ENCODE data around the gene SLC22A1.

DNA sequence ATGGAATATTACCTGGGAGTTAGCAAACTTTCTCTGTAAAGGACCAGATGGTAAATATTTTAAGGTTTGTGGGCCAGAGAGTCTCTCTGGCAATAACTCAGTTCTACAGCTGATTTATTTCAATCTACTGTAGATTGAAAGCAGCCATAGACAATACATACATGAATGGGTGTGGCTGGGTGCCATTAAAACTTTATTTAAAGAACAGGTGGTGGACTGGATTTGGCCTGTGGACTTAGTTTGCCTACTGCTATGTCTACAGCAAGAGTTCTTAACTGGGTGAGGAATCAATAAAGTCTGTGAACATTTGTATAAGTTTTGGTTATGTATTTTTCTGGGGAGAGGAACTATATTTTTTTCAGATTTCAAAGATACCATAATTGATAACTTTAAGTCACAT, 81.9 kb downstream of the SLC22A1 start:
- TF ChIP-seq, protein P1, sequence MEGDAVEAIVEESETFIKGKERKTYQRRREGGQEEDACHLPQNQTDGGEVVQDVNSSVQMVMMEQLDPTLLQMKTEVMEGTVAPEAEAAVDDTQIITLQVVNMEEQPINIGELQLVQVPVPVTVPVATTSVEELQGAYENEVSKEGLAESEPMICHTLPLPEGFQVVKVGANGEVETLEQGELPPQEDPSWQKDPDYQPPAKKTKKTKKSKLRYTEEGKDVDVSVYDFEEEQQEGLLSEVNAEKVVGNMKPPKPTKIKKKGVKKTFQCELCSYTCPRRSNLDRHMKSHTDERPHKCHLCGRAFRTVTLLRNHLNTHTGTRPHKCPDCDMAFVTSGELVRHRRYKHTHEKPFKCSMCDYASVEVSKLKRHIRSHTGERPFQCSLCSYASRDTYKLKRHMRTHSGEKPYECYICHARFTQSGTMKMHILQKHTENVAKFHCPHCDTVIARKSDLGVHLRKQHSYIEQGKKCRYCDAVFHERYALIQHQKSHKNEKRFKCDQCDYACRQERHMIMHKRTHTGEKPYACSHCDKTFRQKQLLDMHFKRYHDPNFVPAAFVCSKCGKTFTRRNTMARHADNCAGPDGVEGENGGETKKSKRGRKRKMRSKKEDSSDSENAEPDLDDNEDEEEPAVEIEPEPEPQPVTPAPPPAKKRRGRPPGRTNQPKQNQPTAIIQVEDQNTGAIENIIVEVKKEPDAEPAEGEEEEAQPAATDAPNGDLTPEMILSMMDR (IDR thresholded peaks at IDR 0.05), result no peak
- TF ChIP-seq, protein P2, sequence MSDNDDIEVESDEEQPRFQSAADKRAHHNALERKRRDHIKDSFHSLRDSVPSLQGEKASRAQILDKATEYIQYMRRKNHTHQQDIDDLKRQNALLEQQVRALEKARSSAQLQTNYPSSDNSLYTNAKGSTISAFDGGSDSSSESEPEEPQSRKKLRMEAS (IDR thresholded peaks at IDR 0.05; ENCODE audit: low read depth), result no peak
- TF ChIP-seq TAF1 (IDR thresholded peaks at IDR 0.05; ENCODE audit: borderline replicate concordance, low read depth, low read length), result no peak
- TF ChIP-seq POLR2AphosphoS5 (IDR thresholded peaks at IDR 0.05; ENCODE audit: low read depth, low read length), result no peak
